SK-N-SH treated with all-trans-retinoic acid at 6 μM for 48 hours (cell line): Measurements from ENCODE around the gene ADRA1B.

Experiments
- CREB5 ChIP-seq: fragments of 250-450 bp; sonication (Bioruptor Pico); IDR thresholded peaks from 2 replicates; pipeline ENCODE4 v1.5.1; 2020; ENCODE audit warnings: low read depth, mild to moderate bottlenecking, moderate library complexity
- GLIS3 ChIP-seq: fragments of 250-450 bp; sonication (Bioruptor Pico); IDR thresholded peaks from 2 replicates; pipeline ENCODE4 v1.5.0; 2020; ENCODE audit warnings: mild to moderate bottlenecking, moderate library complexity
- PATZ1 ChIP-seq: fragments of 250-450 bp; sonication (Bioruptor Pico); IDR thresholded peaks from 2 replicates; pipeline ENCODE4 v1.8.0; 2020; ENCODE audit warnings: mild to moderate bottlenecking, moderate library complexity, borderline replicate concordance
- POU6F1 ChIP-seq: fragments of 250-450 bp; sonication (Bioruptor Pico); IDR thresholded peaks from 2 replicates; pipeline ENCODE4 v1.8.0; 2021; ENCODE audit warnings: low read depth, mild to moderate bottlenecking, moderate library complexity, borderline replicate concordance
- PPARA ChIP-seq: fragments of 250-450 bp; sonication (Bioruptor Pico); IDR thresholded peaks from 2 replicates; pipeline ENCODE4 v1.5.0; 2020; ENCODE audit warnings: mild to moderate bottlenecking, borderline replicate concordance
- RARB ChIP-seq: fragments of 250-450 bp; sonication (Bioruptor Pico); IDR thresholded peaks from 2 replicates; pipeline ENCODE4 v1.8.0; 2021; ENCODE audit warnings: mild to moderate bottlenecking, moderate library complexity

DNA sequence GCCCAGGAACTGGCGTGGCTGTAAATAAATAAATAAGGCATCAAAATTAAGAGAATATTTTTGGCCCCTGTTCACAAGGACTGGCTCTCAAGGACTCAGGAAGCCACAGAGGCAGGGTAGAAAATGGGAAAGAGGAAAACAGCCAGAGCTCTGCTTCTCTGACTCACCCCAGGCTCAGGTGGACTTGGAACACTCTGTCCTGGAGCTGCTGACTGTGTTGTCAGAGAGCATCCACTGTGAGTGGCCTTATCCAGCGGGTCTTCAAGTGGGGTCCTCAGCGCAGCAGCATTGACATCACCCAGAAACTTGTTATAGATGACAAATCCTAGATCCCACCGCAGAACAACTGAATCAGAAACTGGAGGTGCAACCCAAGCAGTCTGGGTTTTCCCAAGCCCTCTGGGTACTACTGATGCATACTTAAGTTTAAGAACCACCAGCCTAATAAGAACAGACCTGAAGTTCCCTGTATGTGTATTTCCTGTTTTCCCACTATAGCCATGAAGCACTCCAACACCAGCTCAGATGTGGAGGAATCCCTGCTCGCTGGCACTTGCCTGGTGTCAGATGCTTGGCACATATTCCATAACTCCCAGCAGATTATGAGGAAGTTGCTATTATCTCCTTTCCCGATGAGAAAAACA is 20.5 kb downstream of the ADRA1B start:
- TF ChIP-seq CREB5 (CRISPR knock-in tag) (no peak), PPARA (CRISPR knock-in tag) (no peak), PATZ1 (CRISPR knock-in tag) (no peak), GLIS3 (no peak), POU6F1 (CRISPR knock-in tag) (no peak), RARB (CRISPR knock-in tag) (no peak)
